Sigmoid colon (tissue), 7 donors: ENCODE results near the gene NVL. TPM values are rescaled to one million over a fixed set of nuclear protein-coding genes. Genes with fewer than 3 reads are reported as not detected.

Experiments used
- DNase-seq: peaks from one replicate; pipeline ENCODE4 v3.0.0-alpha.2; 2019
- H3K27ac ChIP-seq, 4 donors: fragments of 200-600 bp; sonication (generic); one replicate each; pipeline ENCODE4 v1.5.1; 2016 to 2019; ENCODE audit warnings: mild to moderate bottlenecking in 1 of 4
- H3K27me3 ChIP-seq, 3 donors: fragments of 200-600 bp; sonication (generic); one replicate each; pipeline ENCODE4 v1.5.1; 2019; ENCODE audit warnings: mild to moderate bottlenecking in 1 of 3
- H3K36me3 ChIP-seq, 4 donors: fragments of 200-600 bp; sonication (generic); one replicate each; pipeline ENCODE4 v1.5.1; 2016 to 2019
- H3K4me1 ChIP-seq, 4 donors: fragments of 200-600 bp; sonication (generic); one replicate each; pipeline ENCODE4 v1.5.1; 2017 to 2019
- H3K4me3 ChIP-seq, 4 donors: fragments of 200-600 bp; sonication (generic); one replicate each; pipeline ENCODE4 v1.5.1; 2017 to 2019; ENCODE audit warnings: mild to moderate bottlenecking in 2 of 4, moderate library complexity in 1 of 4
- H3K9me3 ChIP-seq, 4 donors: fragments of 200-600 bp in 3 of 4; sonication (generic) in 3 of 4; one replicate each; pipeline versions ENCODE4 v1.5.1 to v1.6.1; 2013 to 2019
- EP300 ChIP-seq, 4 donors: sonication (generic); formaldehyde crosslinking; IDR thresholded peaks; one replicate each; pipeline ENCODE4 v1.6.1; 2017; ENCODE audit warnings: antibody characterized with exemption in 4 of 4
- POLR2A ChIP-seq, 2 donors: fragments of 450-650 bp; IDR thresholded peaks; one replicate each; pipeline ENCODE4 v1.6.1; 2016; ENCODE audit warnings: antibody characterized with exemption in 2 of 2, mild to moderate bottlenecking in 2 of 2, moderate library complexity in 2 of 2
- POLR2AphosphoS5 ChIP-seq, 4 donors: sonication (generic); formaldehyde crosslinking; IDR thresholded peaks; one replicate each; pipeline ENCODE4 v1.6.1; 2017; ENCODE audit warnings: antibody characterized with exemption in 4 of 4
- WGBS, 2 donors: extraction: QIAGEN DNeasy Blood & Tissue Kit; methylation state at CpG; one replicate each; pipeline ENCODE4 v1.1.7; 2013; 5-methylcytosine and 5-hydroxymethylcytosine counted together
- intact Hi-C: fragments of 100-400 bp; cut with DNase I; formaldehyde crosslinking; loops from one replicate; pipeline ENCODE4 v1.15.1; 2023
- polyA plus RNA-seq, 3 donors: library from polyadenylated mRNA; stranded (reverse); fragments of 200-250 nt; gene quantifications; one replicate each; pipeline ENCODE4 v1.2.3, GENCODE V29; 2013
- total RNA-seq, 4 donors: library from RNA; depleted of rRNA; stranded (reverse); fragments of >200 nt; gene quantifications; one replicate each; pipeline ENCODE4 v1.1.0, GENCODE V29; 2016
- TF ChIP-seq, protein P1 (sequence below), 4 experiments: fragments of 450-650 bp in 3 of 4; fragments of 200-600 bp in 1 of 4; IDR thresholded peaks; one replicate each; pipeline ENCODE4 v1.5.1; 2016 to 2019; ENCODE audit warnings: antibody characterized with exemption in 4 of 4, mild to moderate bottlenecking in 3 of 4, moderate library complexity in 2 of 4
- donor health status: healthy with polysubstance abuse.
- donor health status: Bipolar disorder and iron deficiency.
- donor health status: healthy.

The NVL gene
- total and polyA plus RNA-seq, 7 donors: 21.4 to 32.4 (median 25.0) TPM

DNA sequence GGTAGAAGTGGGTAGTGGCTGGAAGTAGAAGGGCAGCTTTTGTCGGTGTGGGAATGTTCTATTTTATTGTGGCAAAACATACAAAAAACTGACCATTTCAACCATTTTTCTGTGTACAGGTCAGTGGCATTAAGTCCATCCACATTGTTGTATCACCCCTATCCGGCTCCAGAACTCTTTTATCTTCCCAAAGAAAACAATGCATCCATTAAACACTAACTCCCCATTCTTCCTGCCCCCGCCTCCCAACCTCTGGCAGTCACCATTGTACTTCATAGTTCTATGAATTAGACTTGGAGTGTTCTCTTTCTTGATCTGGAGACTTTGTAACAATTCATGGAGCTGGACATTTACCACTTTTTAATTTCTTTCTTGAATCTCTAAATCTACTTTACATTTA, 91.2 kb downstream of the NVL start:
- peaks cover 0 to 43% (median 7%) of the 10 kb centered on the region in 4 donors for H3K36me3 ChIP-seq

DNA sequence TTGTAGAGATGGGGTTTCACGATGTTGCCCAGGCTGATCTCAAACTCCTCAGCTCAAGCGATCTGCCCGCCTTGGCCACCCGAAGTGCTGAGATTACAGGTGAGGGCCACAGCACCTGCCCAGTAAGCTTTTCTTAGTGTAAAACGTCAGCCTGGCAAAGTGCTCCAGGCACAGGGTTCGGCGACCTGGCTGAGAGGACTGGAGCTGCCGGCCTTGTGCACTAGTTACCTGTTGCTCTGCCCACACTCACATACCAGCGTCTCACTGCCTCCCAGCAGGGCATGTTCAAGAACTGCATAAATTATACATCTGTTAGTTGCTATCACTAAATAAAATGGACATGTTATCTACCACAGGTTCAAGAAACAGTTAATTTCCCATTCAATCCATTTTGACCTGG, 91.8 kb downstream of the NVL start:
- TF ChIP-seq EP300 (IDR thresholded peaks at IDR 0.05) (no peak), POLR2AphosphoS5 (IDR thresholded peaks at IDR 0.05) (no peak), POLR2A (IDR thresholded peaks at IDR 0.05) (no peak)
- TF ChIP-seq, protein P1, sequence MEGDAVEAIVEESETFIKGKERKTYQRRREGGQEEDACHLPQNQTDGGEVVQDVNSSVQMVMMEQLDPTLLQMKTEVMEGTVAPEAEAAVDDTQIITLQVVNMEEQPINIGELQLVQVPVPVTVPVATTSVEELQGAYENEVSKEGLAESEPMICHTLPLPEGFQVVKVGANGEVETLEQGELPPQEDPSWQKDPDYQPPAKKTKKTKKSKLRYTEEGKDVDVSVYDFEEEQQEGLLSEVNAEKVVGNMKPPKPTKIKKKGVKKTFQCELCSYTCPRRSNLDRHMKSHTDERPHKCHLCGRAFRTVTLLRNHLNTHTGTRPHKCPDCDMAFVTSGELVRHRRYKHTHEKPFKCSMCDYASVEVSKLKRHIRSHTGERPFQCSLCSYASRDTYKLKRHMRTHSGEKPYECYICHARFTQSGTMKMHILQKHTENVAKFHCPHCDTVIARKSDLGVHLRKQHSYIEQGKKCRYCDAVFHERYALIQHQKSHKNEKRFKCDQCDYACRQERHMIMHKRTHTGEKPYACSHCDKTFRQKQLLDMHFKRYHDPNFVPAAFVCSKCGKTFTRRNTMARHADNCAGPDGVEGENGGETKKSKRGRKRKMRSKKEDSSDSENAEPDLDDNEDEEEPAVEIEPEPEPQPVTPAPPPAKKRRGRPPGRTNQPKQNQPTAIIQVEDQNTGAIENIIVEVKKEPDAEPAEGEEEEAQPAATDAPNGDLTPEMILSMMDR (IDR thresholded peaks at IDR 0.05): no peak
- DNase-seq: no peak
- H3K36me3 ChIP-seq: peaks cover 0 to 46% (median 7%) of the 10 kb centered on the region in 4 donors
- no peak overlapping the region for H3K4me3 ChIP-seq
- intact Hi-C loops: no loop called here
- no peak overlapping the region for H3K27ac ChIP-seq
- H3K27me3 ChIP-seq: no peaks in the 10 kb centered on the region
- WGBS, 2 donors: 94 to 95% methylated on average over 9 of the region's 9 CpGs
- H3K4me1 ChIP-seq: no peaks in the 10 kb centered on the region
- H3K9me3 ChIP-seq: no peaks in the 10 kb centered on the region

More for the DNA sequence above, 91.2 kb downstream of the NVL start:
- 82 to 87% methylated on average over 3 of the region's 3 CpGs for WGBS, 2 donors
- TF ChIP-seq POLR2A (IDR thresholded peaks at IDR 0.05) (no peak), EP300 (IDR thresholded peaks at IDR 0.05) (no peak), POLR2AphosphoS5 (IDR thresholded peaks at IDR 0.05) (no peak)
- TF ChIP-seq, protein P1 (IDR thresholded peaks at IDR 0.05): no peak
- Histone ChIP-seq H3K27ac (no peak overlapping the region), H3K4me3 (no peak overlapping the region), H3K9me3 (no peaks in the 10 kb centered on the region), H3K4me1 (no peaks in the 10 kb centered on the region), H3K27me3 (no peaks in the 10 kb centered on the region)
- intact Hi-C loops: no loop called here
- no peak for DNase-seq

DNA sequence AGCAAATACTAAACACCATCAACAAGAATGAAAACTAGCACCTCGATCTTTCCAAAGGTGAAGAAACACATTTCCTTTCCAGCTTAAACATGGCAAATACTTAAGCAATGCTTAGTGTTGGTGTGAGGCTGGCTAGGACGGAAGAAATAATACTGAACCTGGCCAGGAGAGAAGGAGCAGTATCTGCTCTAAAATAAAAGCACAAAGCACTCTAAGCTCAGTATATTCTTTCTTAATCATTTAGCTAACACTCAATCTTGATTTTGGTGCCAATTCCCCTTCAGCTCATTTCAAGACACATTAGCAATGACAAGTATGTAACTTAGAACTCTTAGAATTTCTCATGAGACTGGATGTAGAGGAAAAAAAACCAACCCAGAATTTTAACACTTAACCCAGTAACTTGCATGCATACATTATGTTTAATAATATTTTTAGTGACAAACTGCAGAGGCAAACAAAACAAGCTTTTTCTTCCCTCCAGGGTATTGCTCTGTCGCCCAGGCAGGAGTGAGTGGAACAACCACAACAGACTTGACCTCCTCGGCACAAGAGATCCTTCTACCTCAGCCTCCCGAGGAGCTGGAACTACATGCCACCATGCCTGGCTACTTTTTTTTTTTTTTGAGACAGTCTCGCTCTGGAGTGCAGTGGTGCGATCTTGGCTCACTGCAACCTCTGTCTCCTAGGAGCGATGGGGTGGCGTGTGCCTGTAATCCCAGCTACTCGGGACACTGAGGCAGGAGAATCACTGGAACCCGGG, 92.7 kb downstream of the NVL start:
- intact Hi-C loops: no loop called here
- Histone ChIP-seq H3K27ac (no peak overlapping the region), H3K4me1 (no peaks in the 10 kb centered on the region), H3K36me3 (peaks cover 0 to 54% (median 7%) of the 10 kb centered on the region in 4 donors), H3K27me3 (no peaks in the 10 kb centered on the region), H3K4me3 (no peak overlapping the region), H3K9me3 (no peaks in the 10 kb centered on the region)
- TF ChIP-seq EP300 (IDR thresholded peaks at IDR 0.05) (no peak), POLR2A (IDR thresholded peaks at IDR 0.05) (no peak), POLR2AphosphoS5 (IDR thresholded peaks at IDR 0.05) (no peak)
- TF ChIP-seq, protein P1 (IDR thresholded peaks at IDR 0.05): no peak
- peak; percentile 15 for DNase-seq
- 94 to 95% methylated on average over 11 of the region's 11 CpGs for WGBS, 2 donors

DNA sequence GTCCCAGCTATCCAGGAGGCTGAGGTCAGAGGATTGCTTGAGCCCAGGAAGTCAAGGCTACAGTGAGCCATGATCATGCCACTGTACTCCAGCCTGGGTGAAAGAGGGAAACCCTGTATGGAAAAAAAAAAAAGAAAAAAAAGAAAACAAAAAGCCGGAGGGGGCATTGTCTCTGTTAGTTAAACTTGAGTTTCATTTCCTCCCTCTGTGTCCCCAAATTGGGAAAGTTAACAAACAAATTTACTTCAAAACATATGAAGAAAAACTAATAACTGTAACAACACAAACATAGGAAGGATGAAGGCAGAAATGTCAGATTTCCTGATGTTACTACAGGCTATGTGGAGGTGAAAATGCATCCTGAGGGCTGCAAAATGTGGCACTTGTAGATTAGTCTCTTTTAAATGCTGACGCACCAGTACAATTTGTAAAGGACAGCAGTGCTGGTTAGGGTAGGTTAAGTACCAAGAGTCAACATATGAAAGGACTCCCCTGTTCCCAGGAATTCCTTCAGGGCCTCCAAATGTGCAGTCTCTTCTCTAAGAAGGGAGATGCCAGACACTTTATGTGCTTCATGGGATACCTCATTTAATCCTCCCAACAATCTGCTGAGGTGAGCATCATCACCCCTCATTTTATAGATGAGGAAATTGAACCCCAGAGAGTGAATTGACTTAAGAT, 94.0 kb downstream of the NVL start:
- WGBS, 2 donors: 83 to 84% methylated on average over 2 of the region's 2 CpGs
- intact Hi-C loops: no loop called here
- no peaks in the 10 kb centered on the region for H3K4me1 ChIP-seq
- peaks cover 0 to 67% (median 8%) of the 10 kb centered on the region in 4 donors for H3K36me3 ChIP-seq
- H3K27me3 ChIP-seq: no peaks in the 10 kb centered on the region
- no peaks in the 10 kb centered on the region for H3K9me3 ChIP-seq
- H3K4me3 ChIP-seq: no peak overlapping the region
- H3K27ac ChIP-seq: no peak overlapping the region
- TF ChIP-seq EP300 (IDR thresholded peaks at IDR 0.05): no peak
- TF ChIP-seq POLR2A (IDR thresholded peaks at IDR 0.05): no peak
- no peak for TF ChIP-seq POLR2AphosphoS5 (IDR thresholded peaks at IDR 0.05)
- TF ChIP-seq, protein P1 (IDR thresholded peaks at IDR 0.05): no peak
- DNase-seq: peak; percentile 10
